HFF-Myc (cell line): ENCODE data around the gene MBOAT1.

Experiments used
- DNase-seq: peaks from one replicate; pipeline ENCODE4 v3.0.0-alpha.2; 2011; ENCODE audit warnings: low read depth; ENCODE audit errors: extremely low read depth
- H3K4me3 ChIP-seq: replicated peaks from 2 replicates; pipeline ENCODE4 v1.5.1; 2011; ENCODE audit warnings: low read depth, mild to moderate bottlenecking, control low read depth, low read length
- CTCF ChIP-seq: IDR thresholded peaks from 2 replicates; pipeline ENCODE4 v1.5.1; 2012; ENCODE audit warnings: mild to moderate bottlenecking, low read depth, low read length, control low read depth; ENCODE audit errors: missing control alignments

MBOAT1 gene

GRCh38 chr6:20204512-20204894 is 7.8 kb downstream of the MBOAT1 start:
- no peak for TF ChIP-seq CTCF
- no peak overlapping the region for H3K4me3 ChIP-seq

GRCh38 chr6:20203561-20204511 is 8.4 kb downstream of the MBOAT1 start:
- no peak overlapping the region for H3K4me3 ChIP-seq
- DNase-seq, result no peak
- TF ChIP-seq CTCF, result no peak

More at GRCh38 chr6:20204512-20204894, 7.8 kb downstream of the MBOAT1 start:
- no peak for DNase-seq

GRCh38 chr6:20202699-20203302 is 9.5 kb downstream of the MBOAT1 start:
- H3K4me3 ChIP-seq, result no peak overlapping the region
- no peak for TF ChIP-seq CTCF
- DNase-seq, result no peak

GRCh38 chr6:20202324-20202658 is 10.0 kb downstream of the MBOAT1 start:
- H3K4me3 ChIP-seq, result no peak overlapping the region
- DNase-seq, result no peak
- no peak for TF ChIP-seq CTCF

GRCh38 chr6:20200761-20201630 is 11.3 kb downstream of the MBOAT1 start:
- H3K4me3 ChIP-seq, result no peak overlapping the region
- DNase-seq, result no peak
- no peak for TF ChIP-seq CTCF

GRCh38 chr6:20198775-20199174 is 13.5 kb downstream of the MBOAT1 start:
- no peak for DNase-seq
- TF ChIP-seq CTCF, result no peak
- no peak overlapping the region for H3K4me3 ChIP-seq
